CD4-positive, alpha-beta T cell treated with Interleukin-17A for 1 hour (primary cell): ENCODE data around the gene E2F8.

Experiments used
- DNase-seq: peaks from one replicate; pipeline ENCODE4 v3.0.0-alpha.2; 2020

E2F8 gene

GRCh38 chr11:19181531-19182261 is 59.0 kb downstream of the E2F8 start:
- no peak for DNase-seq

DNA sequence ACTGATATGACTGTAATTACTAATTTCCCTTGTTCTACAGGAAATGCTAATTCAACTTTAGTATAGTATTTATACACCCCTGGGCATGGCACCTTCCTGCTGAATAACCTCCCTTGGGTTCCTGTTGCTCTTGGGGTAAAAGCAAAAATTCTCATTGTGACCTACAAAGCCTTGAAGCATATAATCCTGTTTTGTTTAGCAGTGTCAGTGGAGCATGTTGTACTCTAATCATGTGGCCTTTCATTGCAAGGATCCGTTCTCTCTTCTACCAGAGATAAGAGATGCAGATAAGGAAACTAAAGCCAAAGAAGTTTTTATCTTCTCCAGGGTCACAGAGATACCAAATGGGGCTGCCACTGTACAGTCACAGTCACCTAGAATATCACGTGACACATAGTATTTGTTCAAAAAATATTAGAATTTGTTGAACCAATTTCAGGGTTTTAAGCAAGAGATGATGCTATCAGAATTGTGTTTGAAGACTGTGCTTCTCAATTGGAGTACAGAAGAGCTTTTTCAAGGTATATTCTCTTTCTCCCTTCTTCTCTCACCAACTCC is 64.0 kb downstream of the E2F8 start:
- no peak for DNase-seq
